ENCODE results near the gene SCUBE1.

Gene SCUBE1

DNA sequence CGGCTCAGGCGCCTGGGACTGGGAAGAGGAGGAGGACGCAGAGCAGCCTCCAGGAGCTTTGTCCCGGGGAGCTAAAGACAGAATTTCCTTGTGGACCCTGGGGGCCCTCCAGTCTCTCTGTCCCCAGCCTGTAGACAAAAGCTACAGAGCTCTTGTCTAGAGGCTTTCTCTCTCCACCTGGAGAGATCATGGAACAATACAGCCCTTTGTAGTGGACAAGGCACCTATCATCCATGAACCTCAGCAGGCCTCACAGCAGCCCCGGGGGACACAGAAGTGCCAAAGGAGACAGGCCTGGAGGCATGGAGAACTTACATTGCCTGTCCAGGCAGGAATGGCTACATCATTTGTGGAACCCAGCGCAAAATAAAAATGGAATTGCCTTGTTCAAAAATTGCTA, 100.5 kb downstream of the SCUBE1 start:
- in situ Hi-C loops (cut with MboI; ENCODE audit: low sequenced_read_pairs), result no loop called here

DNA sequence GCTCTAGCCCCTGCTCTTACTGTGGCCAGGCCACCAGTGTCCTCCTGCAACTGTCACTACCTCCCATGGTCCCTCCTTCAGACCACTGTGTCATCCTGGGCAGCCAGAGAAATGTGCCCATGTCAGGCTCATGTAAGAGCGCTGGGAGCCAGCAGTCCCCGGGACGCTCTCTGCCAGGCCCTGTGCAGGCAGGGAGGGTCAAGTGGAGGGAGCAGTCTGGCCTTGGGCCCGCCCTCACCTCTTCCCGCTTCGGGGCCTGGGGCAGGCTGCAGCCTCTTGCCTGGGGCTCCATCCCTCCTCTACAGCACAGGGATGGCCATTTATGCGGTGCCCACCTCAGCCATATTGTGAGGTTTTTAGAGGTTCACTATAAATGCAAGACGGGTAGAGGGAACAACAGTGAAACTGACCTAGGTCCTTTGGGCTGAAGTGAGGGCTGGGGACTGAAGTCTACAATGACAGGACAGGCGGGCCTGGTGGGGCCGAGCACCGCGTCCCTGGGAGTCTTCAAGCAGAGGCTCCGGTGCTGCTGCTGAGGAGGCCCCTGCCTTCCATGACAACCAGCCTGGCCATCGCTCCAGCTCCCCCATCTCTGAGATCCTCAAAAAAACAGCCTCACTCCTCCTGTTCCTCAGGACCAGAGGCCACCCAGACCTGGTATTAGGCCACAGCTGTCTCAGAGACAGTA, 101.3 kb downstream of the SCUBE1 start:
- in situ Hi-C loops (cut with MboI; ENCODE audit: low sequenced_read_pairs), result no loop called here

DNA sequence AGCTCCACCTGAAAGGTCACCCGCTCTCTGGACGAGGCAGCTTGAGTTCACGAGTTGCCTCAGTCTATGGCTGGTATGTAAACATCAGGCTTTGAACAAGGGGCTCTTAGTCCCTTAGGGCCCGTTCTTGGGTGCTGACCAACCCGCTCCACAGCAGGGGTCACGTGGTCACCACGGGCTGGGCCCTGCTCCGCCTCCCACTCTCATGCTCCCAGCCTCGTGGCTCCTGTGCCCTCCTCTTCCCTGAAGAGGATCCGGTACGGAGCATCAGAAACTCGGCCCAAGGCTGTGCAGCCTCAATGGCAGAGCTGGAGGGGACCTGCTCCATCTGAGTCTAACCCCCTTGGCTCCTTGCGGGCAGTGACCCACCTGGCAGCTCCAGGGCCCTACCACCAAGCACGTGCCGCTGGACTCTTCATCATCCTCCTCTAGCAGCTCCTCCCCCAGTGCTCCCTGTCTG, 102.0 kb downstream of the SCUBE1 start:
- in situ Hi-C loops (cut with MboI; ENCODE audit: low sequenced_read_pairs), result no loop called here

- in situ Hi-C loops (cut with MboI; ENCODE audit: low sequenced_read_pairs), result no loop called here
These were observed 102.6 kb downstream of the SCUBE1 start for GRCh38 chr22:43240614-43241013.

DNA sequence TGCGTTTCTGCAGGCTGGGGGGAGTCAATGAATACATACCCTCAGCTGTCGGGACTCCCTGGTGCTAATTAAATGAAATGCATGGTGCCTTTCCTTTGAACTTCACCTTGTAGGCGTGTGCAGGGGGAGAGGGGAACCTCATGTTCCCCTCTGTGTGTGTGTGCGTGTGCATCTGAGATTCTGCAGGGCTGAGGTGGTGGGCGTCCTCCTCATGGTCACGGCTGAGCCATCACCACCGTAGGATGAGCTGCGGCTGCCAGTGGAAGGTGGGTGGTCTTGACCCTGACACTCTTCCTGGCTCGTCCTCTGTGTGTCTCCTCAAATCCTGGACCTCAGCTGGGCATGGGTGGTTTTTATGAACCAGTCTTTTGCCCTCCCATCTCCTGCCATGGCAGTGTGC, 103.2 kb downstream of the SCUBE1 start:
- in situ Hi-C loops (cut with MboI; ENCODE audit: low sequenced_read_pairs), result no loop called here

GRCh38 chr22:43239193-43239780, 103.9 kb downstream of the SCUBE1 start:
- in situ Hi-C loops (cut with MboI; ENCODE audit: low sequenced_read_pairs), result no loop called here

DNA sequence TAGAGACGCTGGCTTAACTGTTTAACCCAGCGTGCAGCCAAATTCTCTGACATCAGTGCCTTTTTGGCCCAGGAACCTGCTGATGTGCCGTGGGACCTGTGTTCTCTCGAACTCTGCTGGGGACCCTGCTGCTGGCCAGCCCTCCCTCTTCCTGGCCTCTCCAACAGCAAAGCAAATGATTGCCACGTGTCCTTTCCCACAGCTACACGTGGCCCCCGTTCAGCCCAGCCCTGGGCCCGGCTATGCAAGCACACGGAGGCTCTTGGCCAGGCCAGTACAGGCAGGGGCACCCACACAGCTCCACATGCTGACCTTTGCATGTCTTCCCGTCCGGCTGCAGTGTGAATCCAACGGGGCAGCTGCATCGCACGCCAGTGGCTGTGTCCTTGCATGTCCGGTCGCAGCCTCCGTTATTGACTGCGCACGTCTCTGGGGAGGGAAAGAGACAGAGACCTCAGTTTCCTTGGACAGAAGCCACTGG, 104.6 kb downstream of the SCUBE1 start:
- in situ Hi-C loops (cut with MboI; ENCODE audit: low sequenced_read_pairs), result no loop called here

- in situ Hi-C loops (cut with MboI; ENCODE audit: low sequenced_read_pairs), result no loop called here
These were observed 105.9 kb downstream of the SCUBE1 start for GRCh38 chr22:43237280-43237679.

DNA sequence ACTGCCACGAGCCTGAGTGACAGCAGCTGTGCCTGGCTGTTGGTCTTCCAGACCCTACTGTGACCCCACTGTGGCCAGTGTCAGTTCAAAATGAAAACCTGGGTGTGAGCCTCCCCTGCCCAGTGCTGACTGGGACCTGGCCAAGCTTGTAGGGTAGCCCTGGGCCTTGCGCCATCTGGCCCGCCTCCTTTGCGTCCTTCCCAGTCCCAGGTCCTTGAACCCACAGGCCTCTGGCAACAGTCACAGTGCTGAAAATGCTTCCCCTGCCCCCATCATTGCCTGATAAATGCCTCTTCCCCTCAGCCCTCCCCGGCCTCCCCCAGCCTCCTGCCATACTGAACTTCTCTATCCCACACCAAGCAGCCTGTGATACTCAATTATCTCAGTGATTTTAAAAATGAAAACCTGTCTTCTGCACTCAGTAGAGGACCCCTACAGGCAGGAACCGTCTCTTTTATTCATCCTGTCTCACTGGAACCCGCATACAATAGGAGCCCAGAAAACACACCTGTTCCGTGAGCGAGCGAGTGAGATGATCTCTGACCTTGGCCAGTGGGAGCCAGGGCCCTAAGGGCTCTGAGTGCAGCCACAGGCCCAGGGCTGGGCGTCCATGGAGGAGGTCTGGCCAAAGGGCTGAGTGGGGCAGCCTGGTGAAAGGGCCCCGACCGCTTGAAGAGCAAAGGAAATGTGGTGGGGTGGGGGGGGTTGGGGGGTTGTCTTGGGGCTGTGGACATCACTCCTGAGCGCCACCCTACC, 106.6 kb downstream of the SCUBE1 start:
- in situ Hi-C loops (cut with MboI; ENCODE audit: low sequenced_read_pairs), result no loop called here

DNA sequence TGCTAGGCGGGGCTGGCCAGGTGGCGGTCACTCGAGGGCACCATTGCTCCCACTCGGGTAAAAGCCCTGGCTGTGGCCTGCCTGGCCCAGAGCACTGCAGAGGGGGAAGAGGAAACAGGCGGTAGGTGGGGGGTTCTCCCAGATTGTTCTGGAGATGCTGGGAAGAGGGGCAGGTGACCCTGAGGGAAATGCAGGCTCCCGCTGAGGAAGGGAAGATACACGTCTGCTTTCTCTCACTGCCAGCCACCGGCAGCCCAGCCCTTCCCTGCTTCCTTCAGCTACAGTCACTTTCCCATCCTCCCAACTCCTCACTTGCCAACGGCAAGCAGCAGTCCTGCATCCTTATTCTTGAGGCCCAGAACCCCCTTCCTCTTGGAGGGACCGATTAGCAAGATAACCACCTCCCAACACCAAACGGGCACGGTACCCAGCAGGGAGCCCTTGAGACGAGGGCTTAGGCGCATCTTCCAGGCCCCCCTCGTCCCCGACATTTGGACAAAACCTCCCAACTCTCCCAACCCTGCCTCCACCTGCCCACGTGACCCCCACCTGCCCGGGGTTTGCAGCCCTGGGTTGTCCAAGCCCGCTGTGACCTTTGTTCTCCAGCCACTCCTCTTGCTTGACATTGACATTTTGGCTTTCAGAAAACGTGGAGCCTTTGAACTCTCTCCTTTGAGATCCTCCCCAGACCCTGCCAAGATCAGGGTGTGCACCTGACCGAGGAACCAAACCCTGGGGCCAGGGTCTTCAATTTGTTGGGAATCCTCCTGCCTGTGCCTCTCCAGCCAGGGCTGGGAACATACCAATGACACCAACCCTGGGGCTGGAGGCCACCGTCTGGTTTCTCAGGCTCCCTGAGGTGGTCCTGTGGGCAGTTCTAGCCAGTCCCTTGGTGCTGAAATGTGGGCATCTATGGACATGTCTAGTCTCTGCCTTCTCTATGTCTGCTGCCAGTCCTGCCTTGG, 107.4 kb downstream of the SCUBE1 start:
- in situ Hi-C loops (cut with MboI; ENCODE audit: low sequenced_read_pairs), result no loop called here

GRCh38 chr22:43234264-43234988, 108.7 kb downstream of the SCUBE1 start:
- in situ Hi-C loops (cut with MboI; ENCODE audit: low sequenced_read_pairs), result no loop called here

DNA sequence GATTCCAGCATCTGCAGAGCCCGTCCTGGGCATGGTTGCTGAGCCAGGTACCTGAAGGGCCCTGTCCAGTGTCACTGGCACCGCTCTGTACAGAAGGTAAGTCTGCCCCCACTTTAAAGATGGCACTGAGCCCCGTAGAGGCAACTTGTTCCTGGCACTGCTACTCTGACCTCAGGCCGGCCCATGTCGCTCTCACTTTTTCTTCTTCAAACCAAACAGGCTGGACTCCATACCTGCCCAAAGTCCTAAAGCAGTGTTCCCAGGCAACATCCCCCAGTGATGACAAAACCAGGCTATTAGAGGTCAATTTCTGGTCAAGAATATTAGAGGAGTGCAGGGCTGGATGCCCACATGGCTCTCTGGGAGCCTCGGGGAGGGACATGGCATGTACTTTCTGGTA, 109.6 kb downstream of the SCUBE1 start:
- in situ Hi-C loops (cut with MboI; ENCODE audit: low sequenced_read_pairs), result no loop called here

GRCh38 chr22:43232445-43232844, 110.7 kb downstream of the SCUBE1 start:
- in situ Hi-C loops (cut with MboI; ENCODE audit: low sequenced_read_pairs), result no loop called here

DNA sequence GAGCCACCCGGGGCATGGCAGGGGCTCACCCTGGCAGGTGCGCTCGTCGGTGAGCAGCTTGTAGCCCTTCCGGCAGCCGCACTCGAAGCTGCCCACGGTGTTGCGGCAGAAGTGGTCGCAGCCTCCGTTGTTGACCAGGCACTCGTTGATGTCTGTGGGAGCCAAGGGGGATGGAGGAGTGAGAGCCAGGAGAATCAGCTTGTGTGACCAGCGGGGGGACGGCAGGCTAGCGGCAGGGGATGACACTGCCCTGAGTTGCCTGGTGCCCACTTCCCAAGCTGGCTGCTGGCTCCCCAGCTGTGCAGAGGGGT, 111.5 kb downstream of the SCUBE1 start:
- in situ Hi-C loops (cut with MboI; ENCODE audit: low sequenced_read_pairs), result no loop called here

DNA sequence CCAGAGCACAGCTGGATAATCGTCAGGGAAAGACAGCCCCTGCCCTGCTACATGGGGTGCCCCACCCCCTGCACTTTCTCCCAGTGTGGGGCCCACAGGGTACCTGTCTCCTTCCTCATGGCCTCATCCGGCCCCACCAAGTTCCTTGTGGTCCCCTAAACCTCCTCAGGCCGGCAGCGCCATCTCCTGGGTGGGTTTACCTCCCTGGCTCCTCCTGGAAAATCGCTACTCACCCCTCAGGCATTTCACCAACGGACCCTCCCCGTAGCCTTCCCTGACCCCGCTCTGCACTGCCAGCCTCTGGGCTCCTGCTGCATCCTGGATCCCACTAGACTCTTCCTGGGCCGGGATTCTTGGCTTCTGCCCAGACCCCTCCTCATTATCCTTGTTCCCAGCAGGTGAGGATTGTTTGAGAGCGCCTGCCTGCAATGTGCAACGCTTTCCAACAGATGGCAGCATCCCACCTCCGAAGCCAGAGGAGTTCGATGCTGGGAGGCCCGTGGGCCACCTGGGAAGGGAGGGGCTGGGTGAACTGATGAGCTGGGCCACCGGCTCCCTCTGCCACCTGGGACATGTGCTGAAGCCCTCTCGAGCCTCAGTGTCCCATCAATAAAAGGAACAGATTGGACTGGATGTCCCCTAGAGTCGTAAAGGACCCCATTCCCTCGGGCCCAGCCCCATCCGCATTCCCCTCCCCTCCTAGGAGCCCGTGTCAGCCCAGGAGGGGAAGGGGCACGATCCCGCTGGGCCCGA, 112.0 kb downstream of the SCUBE1 start:
- in situ Hi-C loops (cut with MboI; ENCODE audit: low sequenced_read_pairs), result no loop called here

DNA sequence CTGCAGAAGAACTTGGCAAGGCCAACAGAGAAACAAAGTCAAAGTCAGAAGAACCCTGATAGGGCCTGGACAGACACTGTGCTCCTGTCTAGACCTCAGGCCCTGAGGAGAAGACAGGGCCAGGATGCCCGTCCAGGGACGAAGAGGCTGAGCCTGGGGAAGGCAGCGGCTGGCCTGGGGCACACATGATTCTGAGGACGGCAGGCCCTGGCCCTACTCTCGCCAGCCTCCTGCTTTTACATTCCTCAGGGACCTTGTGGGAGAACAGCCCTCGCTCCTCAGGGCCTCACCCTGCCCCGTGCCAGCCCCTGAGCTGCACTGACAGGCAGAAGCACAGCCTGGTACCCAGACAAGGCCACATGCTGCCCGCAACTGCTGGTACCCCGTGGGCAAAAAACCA, 112.6 kb downstream of the SCUBE1 start:
- in situ Hi-C loops (cut with MboI; ENCODE audit: low sequenced_read_pairs), result no loop called here

DNA sequence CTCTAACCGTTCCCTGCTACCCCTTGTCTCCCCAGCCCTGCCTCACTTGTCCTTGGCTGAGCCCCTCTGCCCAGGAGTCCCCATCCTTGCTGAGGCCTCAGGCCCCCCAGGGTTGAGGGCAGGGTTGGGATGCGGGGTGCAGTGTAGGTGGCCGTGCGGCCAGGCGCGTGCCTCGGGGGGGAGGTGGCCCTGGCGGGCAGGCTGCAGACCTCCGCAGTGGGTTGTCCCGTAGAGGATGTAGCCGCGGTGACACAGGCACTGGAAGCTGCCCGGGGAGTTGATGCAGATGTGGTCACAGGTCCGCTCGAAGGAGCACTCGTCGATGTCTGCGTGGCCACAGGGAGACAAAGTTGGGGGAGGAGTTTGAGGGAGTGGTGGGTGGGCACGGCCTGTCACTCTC, 114.3 kb downstream of the SCUBE1 start:
- in situ Hi-C loops (cut with MboI; ENCODE audit: low sequenced_read_pairs), result no loop called here

- in situ Hi-C loops (cut with MboI; ENCODE audit: low sequenced_read_pairs), result no loop called here
These were observed 114.8 kb downstream of the SCUBE1 start for GRCh38 chr22:43228330-43228729.

DNA sequence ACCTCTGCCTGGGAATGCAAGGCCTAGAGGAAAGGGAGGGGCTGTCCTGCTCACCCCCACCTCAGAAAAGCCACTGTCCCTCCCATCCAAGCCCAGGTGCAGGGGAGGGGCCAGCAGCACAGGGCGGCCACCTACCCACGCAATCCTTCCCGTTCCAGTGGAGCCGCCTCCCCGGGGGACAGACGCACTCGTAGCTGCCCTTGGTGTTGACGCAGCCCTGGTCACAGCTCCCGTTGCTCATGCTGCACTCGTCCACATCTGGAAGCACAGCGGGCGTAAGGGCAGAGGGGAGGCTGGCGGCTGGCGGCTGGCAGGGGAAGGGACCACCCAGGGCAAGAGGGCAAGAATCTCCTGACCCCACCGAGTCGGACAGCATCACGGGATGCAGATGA, 115.9 kb downstream of the SCUBE1 start:
- in situ Hi-C loops (cut with MboI; ENCODE audit: low sequenced_read_pairs), result no loop called here

Measured in HL-60/S4 (cell line).